ENCODE data around the gene TMCO2.

- TF ChIP-seq, protein P1, sequence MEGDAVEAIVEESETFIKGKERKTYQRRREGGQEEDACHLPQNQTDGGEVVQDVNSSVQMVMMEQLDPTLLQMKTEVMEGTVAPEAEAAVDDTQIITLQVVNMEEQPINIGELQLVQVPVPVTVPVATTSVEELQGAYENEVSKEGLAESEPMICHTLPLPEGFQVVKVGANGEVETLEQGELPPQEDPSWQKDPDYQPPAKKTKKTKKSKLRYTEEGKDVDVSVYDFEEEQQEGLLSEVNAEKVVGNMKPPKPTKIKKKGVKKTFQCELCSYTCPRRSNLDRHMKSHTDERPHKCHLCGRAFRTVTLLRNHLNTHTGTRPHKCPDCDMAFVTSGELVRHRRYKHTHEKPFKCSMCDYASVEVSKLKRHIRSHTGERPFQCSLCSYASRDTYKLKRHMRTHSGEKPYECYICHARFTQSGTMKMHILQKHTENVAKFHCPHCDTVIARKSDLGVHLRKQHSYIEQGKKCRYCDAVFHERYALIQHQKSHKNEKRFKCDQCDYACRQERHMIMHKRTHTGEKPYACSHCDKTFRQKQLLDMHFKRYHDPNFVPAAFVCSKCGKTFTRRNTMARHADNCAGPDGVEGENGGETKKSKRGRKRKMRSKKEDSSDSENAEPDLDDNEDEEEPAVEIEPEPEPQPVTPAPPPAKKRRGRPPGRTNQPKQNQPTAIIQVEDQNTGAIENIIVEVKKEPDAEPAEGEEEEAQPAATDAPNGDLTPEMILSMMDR (IDR thresholded peaks at IDR 0.05 in 4 of 5, conservative IDR thresholded peaks at IDR 0.05 in 1 of 5): no peak
- TF ChIP-seq POLR2A (IDR thresholded peaks at IDR 0.05): no peak
Measured at GRCh38 chr1:40267767-40268187, 20.0 kb downstream of the TMCO2 start.
